ENCODE results near the gene ACAT2. TPM values are rescaled to one million over a fixed set of nuclear protein-coding genes. Genes with fewer than 3 reads are reported as not detected.
A peak's percentile ranks its signal among the peaks of the same experiment; 100 is the strongest.
"Not testable (repeated sequence)": the region's sequence is repeated elsewhere in the genome, so short reads cannot be mapped to it uniquely, and the experiment has no call there.

Gene ACAT2
- total RNA-seq, 2 donors from 2014 or later = 66.2 to 90.3 TPM

DNA sequence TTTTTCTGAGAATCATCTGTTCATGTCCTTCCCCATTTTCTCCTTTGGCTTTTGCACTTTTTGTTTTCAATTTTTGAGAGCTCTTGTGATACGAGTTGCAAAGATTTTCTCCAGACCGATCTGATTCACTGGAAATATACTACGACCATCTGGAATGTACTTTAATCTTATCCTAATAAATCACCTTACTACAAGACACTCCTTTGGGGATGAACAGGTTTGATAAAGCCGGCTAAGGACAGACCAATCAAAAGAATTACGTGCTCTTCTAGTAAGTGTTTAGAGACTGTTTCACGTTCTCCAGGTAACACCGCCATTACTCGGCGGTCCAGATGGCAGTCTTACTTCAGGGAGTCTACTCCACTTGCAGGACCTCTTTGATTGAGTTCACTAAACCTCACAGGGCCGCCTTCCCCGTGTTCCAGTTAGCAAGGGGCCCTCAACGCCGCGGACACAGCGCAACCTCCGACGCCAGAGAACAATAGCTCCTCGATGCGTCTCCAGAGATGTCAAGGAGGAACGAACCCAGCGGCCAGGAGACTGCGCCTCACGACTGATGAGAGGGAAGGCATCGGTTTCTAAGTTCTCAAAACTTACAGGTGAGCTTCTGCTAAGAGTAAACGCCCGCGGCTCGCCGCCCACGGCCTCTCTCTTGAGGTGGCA lies 35.5 kb upstream of the ACAT2 start:
- peak overlapping the region; percentile 98 for H3K4me3 Mint-ChIP-seq
- peaks cover 69% of the 10 kb centered on the region for H3K36me3 Mint-ChIP-seq (ENCODE audit: low read depth)
- H3K4me1 Mint-ChIP-seq = peaks cover 21% of the 10 kb centered on the region
- H3K27me3 Mint-ChIP-seq = no peaks in the 10 kb centered on the region
- peak; percentile 25 for ATAC-seq (replicated peaks)
- H3K9me3 Mint-ChIP-seq = no peaks in the 10 kb centered on the region
- H3K27ac Mint-ChIP-seq = peak overlapping the region; percentile 99

GRCh38 chr6:159726918-159727716 lies 34.7 kb upstream of the ACAT2 start, which contains the start of gene WTAP:
Gene WTAP, plus strand, starts transcription at chr6:159727506. Its CDS starts 8,760 bp downstream, at chr6:159736266.
- Mint-ChIP-seq H3K27me3 (no peaks in the 10 kb centered on the region), H3K4me1 (peaks cover 23% of the 10 kb centered on the region), H3K27ac (peak within 1 kb of the TSS; percentile 99), H3K36me3 (ENCODE audit: low read depth) (peaks cover 76% of the 10 kb centered on the region), H3K4me3 (peak within 1 kb of the TSS; percentile 98), H3K9me3 (no peaks in the 10 kb centered on the region)
- peak; percentile 92 for ATAC-seq (replicated peaks)

DNA sequence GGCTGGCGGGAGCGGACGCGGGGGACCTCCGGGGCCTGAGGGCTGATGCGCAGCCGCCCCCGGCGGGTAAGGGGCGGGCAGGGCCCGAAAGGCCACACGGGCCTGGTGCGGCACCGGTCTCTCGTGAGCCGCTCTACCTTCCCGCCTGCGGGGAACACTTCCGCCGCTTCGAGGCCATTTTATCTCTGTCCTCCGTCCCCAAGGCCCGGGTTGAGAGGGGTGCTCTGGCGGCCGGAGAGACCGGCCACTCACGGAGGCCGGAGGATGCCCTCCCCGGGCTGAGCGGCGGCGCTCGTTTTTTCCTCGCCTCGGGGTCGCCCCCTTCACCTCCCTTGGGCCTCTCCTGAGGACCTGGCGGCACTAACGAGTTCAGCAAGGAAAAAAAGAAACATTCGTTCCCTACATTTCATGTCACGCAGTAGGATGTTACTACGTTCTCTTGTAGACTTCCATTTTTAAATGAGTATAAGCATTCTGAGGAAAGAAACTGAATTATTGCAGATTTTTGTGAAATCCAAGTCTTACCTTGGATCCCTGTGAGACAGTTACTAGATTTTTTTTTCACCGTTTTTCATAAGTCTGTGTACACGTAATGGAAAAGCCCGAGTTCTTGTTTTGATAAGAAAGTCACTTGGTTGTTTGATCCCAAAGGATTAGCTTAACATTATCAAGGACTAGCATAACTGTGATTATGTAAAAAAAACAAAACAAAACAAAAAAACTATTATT lies 34.0 kb upstream of the ACAT2 start:
- Mint-ChIP-seq H3K4me1 (peaks cover 20% of the 10 kb centered on the region), H3K9me3 (no peaks in the 10 kb centered on the region), H3K27ac (peak overlapping the region; percentile 94), H3K36me3 (ENCODE audit: low read depth) (peaks cover 75% of the 10 kb centered on the region), H3K27me3 (no peaks in the 10 kb centered on the region), H3K4me3 (peak overlapping the region; percentile 92)
- peak; percentile 33 for ATAC-seq (replicated peaks)

GRCh38 chr6:159728531-159728964 lies 33.3 kb upstream of the ACAT2 start:
- H3K27me3 Mint-ChIP-seq = no peaks in the 10 kb centered on the region
- peak overlapping the region; percentile 94 for H3K27ac Mint-ChIP-seq
- peaks cover 75% of the 10 kb centered on the region for H3K36me3 Mint-ChIP-seq (ENCODE audit: low read depth)
- H3K9me3 Mint-ChIP-seq = no peaks in the 10 kb centered on the region
- H3K4me1 Mint-ChIP-seq = peaks cover 17% of the 10 kb centered on the region
- H3K4me3 Mint-ChIP-seq = peak overlapping the region; percentile 92
- ATAC-seq (replicated peaks) = no peak

GRCh38 chr6:159729598-159730331 lies 32.1 kb upstream of the ACAT2 start:
- ATAC-seq (replicated peaks) = no peak
- Mint-ChIP-seq H3K9me3 (no peaks in the 10 kb centered on the region), H3K27me3 (no peaks in the 10 kb centered on the region), H3K27ac (peak overlapping the region; percentile 94), H3K36me3 (ENCODE audit: low read depth) (peaks cover 75% of the 10 kb centered on the region), H3K4me3 (peak overlapping the region; percentile 92), H3K4me1 (peaks cover 17% of the 10 kb centered on the region)

DNA sequence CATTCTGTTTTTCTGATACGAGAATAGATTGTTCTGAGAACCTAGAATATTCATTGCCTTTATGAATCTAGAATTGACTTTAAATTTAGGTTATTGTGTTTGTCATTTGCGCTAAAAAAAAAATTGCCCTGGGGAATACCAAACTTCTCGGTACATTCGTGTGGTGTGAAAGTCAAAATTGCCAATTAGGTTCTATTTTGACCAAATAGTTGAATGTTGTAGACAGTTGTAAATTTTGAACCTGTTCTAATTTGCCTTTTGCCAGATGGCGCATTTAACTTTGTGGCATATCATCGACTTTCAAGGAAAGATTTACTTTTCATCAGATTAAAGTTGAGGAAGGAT lies 31.5 kb upstream of the ACAT2 start:
- peak overlapping the region; percentile 92 for H3K4me3 Mint-ChIP-seq
- no peak overlapping the region for H3K27ac Mint-ChIP-seq
- ATAC-seq (replicated peaks) = no peak
- H3K4me1 Mint-ChIP-seq = peaks cover 17% of the 10 kb centered on the region
- H3K36me3 Mint-ChIP-seq (ENCODE audit: low read depth) = peaks cover 75% of the 10 kb centered on the region
- no peaks in the 10 kb centered on the region for H3K9me3 Mint-ChIP-seq
- H3K27me3 Mint-ChIP-seq = no peaks in the 10 kb centered on the region

DNA sequence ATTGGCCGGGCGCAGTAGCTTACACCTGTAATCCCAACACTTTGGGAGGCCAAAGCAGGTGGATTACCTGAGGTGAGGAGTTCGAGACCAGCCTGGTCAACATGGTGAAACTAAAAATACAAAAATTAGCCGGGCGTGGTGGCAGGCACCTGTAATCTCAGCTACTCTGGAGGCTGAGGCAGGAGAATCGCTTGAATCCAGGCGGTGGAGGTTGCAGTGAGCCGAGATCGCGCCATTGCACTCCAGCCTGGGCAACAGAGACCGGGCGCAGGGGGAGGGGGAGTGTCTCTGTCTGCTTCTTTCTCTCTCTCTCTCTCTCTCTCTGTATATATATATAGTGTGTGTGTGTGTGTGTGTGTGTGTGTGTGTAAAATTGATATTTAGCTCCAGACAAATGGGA lies 29.3 kb upstream of the ACAT2 start:
- ATAC-seq (replicated peaks); H3K27me3 Mint-ChIP-seq; H3K27ac Mint-ChIP-seq; H3K9me3 Mint-ChIP-seq: not testable (repeated sequence)
- Mint-ChIP-seq H3K4me1 (peaks cover 11% of the 10 kb centered on the region), H3K36me3 (ENCODE audit: low read depth) (peaks cover 82% of the 10 kb centered on the region), H3K4me3 (peak overlapping the region; percentile 38)

DNA sequence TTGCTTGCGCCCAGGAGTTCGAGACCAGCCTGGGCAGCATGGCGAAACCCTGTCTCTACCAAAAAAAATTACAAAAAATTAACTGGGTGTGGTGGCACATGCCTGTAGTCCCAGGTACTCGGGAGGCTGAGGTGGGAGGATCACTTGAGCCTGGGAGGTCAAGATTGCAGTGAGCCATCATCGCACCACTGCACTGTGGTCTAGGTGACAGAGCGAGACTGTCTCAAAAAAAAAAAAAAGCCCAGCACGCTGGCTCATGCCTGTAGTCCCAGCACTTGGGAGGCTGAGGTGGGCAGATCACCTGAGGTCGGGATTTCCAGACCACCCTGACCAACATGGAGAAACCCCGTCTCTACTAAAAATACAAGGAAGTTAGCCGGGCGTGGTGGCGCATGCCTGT lies 28.4 kb upstream of the ACAT2 start:
- Mint-ChIP-seq H3K4me3 (peak overlapping the region; percentile 38), H3K36me3 (ENCODE audit: low read depth) (peaks cover 84% of the 10 kb centered on the region), H3K4me1 (peaks cover 16% of the 10 kb centered on the region)
- H3K27me3 Mint-ChIP-seq; H3K9me3 Mint-ChIP-seq; H3K27ac Mint-ChIP-seq; ATAC-seq (replicated peaks): not testable (repeated sequence)

DNA sequence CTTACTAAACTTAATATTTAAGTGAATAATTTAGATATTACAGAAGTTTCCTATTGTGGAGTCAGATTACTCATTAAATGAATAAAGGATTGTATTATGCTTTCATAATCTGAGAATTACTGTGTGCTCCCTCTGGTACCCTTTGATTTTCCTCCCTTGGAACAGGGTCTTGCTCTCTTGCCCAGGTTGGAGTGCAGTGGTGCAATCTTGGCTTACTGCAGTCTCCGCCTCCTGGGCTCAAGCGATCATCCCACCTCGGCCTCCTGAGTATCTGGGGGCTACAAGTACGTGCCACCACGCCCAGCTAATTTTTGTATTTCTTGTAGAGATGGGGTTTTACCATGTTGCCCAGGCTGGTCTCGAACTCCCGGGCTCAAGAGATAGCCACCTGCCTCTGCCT lies 24.9 kb upstream of the ACAT2 start:
- Mint-ChIP-seq H3K36me3 (ENCODE audit: low read depth) (peaks cover 84% of the 10 kb centered on the region), H3K4me1 (peaks cover 20% of the 10 kb centered on the region), H3K4me3 (no peak overlapping the region), H3K9me3 (no peaks in the 10 kb centered on the region), H3K27me3 (no peaks in the 10 kb centered on the region), H3K27ac (no peak overlapping the region)
- ATAC-seq (replicated peaks) = no peak

DNA sequence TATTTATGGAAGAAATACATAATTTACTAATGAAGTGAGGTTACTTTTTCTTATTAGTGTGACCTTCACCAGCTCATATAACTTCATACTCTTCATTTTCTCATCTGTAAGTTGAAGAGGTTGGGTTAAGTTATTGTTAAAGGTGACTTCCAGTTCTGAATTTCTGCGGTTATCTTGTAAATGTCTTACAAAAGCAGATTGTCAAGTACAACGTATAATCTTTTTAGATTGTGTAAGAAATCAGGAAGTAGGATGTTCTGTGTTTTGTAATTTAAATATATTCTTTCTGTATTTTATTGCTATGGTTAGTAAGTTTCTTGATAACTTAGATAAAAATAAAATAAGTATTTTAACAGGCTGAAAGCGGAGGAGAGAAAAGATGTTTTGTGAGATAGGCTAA lies 22.5 kb upstream of the ACAT2 start:
- ATAC-seq (replicated peaks) = no peak
- Mint-ChIP-seq H3K27me3 (no peaks in the 10 kb centered on the region), H3K4me3 (no peak overlapping the region), H3K4me1 (peaks cover 14% of the 10 kb centered on the region), H3K27ac (no peak overlapping the region), H3K9me3 (no peaks in the 10 kb centered on the region), H3K36me3 (ENCODE audit: low read depth) (peaks cover 87% of the 10 kb centered on the region)

DNA sequence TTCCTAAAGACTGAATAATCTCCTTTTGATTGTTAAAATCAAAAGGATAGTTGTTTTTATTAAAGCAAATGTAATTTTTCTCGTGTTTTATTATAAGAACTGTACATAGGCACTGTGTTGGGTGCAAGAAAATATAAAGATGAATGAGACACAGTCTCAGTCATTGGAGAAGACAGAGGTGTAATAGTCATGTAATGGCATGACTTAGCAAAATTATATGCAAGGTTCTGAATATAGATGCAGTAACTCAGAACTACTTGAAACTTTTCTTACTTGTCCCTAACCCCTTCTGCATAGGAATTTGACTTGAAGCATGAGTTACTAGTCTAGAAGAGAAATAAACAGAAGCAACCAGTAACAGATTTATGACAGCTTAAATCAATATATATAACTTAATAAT lies 19.7 kb upstream of the ACAT2 start:
- Mint-ChIP-seq H3K4me1 (peaks cover 25% of the 10 kb centered on the region), H3K36me3 (ENCODE audit: low read depth) (peaks cover 100% of the 10 kb centered on the region), H3K27me3 (no peaks in the 10 kb centered on the region), H3K4me3 (no peak overlapping the region), H3K9me3 (no peaks in the 10 kb centered on the region), H3K27ac (no peak overlapping the region)
- no peak for ATAC-seq (replicated peaks)

DNA sequence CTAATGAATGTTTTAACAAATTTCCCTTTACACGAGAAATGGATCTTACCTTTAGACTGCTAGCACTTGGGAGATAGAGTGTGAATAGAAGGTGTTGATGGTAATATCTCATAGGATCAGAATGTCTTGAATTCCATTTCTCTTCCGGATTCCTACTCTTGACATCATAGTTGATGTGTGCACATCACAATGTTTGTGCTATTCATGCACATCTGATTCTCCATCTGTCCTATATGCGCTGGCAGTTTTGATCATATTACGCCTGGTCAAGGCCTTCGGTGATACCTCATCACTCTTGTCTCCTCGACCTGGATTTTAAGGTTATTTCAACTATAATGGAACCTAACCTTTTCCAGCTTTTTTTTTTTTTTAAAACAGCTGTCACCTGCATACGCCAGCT lies 16.8 kb upstream of the ACAT2 start:
- Mint-ChIP-seq H3K9me3 (no peaks in the 10 kb centered on the region), H3K36me3 (ENCODE audit: low read depth) (peaks cover 100% of the 10 kb centered on the region), H3K4me3 (no peak overlapping the region), H3K27ac (peak overlapping the region; percentile 68), H3K27me3 (no peaks in the 10 kb centered on the region), H3K4me1 (peaks cover 19% of the 10 kb centered on the region)
- ATAC-seq (replicated peaks) = no peak

DNA sequence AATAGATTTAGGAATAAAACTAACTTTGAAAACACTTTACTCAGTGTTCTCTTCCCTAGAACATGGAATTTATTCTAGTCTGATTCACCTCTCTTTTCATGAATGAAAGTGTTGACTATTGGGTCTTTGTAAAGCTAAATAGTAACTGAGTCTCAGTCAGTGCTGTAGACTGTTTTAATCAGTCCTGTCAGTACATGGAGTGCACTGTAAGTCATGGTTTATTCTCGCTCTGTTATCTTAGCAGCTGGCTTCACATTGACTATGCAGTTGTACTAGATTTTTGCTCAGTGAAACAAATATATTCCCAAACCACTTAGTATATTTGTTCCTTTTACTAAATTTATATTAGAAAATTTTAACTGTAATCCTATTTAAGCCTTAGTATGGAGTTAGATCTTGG lies 15.1 kb upstream of the ACAT2 start:
- Mint-ChIP-seq H3K36me3 (ENCODE audit: low read depth) (peaks cover 100% of the 10 kb centered on the region), H3K9me3 (no peaks in the 10 kb centered on the region), H3K4me1 (peaks cover 10% of the 10 kb centered on the region), H3K27me3 (no peaks in the 10 kb centered on the region), H3K4me3 (no peak overlapping the region), H3K27ac (no peak overlapping the region)
- ATAC-seq (replicated peaks) = no peak

DNA sequence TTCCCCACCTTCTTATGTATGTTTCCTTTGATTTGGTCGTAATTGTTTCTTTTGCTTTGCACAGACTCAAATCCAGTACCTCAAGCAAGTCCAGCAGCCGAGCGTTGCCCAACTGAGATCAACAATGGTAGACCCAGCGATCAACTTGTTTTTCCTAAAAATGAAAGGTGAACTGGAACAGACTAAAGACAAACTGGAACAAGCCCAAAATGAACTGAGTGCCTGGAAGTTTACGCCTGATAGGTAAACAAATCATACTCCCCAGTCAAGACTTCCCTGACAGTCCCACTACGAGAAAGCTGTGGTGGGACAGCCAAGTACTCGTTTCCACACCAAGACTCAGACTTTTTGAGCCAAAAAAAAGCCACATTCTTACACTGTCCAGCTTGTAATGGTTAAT lies 13.7 kb upstream of the ACAT2 start:
- not testable (repeated sequence) for H3K4me3 Mint-ChIP-seq; H3K9me3 Mint-ChIP-seq; H3K27me3 Mint-ChIP-seq; H3K27ac Mint-ChIP-seq; ATAC-seq (replicated peaks)
- Mint-ChIP-seq H3K4me1 (peaks cover 10% of the 10 kb centered on the region), H3K36me3 (ENCODE audit: low read depth) (peaks cover 100% of the 10 kb centered on the region)

All from activated T-helper 17 cell treated with anti-CD3 and anti-CD28 coated beads, Interleukin-2, amount 50 U/mL, for 72 hours (primary cell).